GM19238 (cell line): ENCODE data around the gene CDKN2AIPNL.
"Not testable (repeated sequence)": the region's sequence is repeated elsewhere in the genome, so short reads cannot be mapped to it uniquely, and the experiment has no call there.

Experiments used
- DNase-seq: peaks from one replicate; pipeline ENCODE4 v3.0.0; 2011; ENCODE audit warnings: low spot score; ENCODE audit not compliant: insufficient read length

Gene CDKN2AIPNL

GRCh38 chr5:134403951-134404350 is 7.7 kb downstream of the CDKN2AIPNL start:
- no peak for DNase-seq

DNA sequence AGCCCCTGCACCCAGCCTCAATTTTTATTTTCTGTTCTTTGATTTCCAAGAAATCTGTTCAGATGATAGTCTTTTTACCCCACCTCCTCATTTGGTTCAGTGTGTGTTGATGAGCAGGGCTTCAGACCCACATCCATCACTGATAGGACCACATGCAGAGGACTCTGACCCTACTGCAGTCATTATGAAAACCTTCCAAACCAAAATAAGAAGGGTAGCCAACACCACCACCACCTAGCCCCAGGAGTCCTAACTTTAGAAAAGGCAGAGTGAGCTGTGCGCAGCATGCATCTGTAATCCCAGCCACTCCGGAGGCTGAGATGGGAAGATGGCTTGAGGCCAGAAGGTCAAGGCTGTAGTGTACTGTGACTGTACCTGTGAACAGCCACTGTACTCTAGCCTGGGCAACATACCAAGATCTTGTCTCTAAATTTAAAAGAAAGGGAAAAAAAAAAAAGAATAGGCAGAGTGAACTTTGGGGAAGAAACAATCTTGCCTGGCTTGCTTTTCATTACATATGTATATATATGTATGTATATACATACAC is 13.0 kb downstream of the CDKN2AIPNL start:
- DNase-seq = no peak

GRCh38 chr5:134397196-134397595 is 14.5 kb downstream of the CDKN2AIPNL start:
- DNase-seq = no peak

DNA sequence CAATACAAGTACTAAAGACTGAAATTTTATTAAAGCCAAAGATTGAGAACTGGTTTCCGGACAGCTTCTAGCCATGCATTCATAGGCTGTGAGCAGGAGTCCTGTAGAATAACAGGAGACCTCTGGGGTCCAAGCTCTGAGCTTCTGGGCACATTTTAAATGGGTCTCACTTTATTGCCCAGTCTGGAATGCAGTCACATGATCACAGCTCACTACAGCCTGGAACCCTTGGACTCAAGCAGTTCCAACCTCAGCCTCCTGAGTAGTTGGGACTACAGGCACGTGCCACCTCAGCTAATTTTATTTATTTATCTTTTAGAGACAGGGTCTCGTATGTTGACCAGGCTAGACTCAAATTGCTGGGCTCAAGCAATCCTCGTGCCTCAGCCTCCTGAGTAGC is 15.4 kb downstream of the CDKN2AIPNL start:
- DNase-seq = no peak

- no peak for DNase-seq
Measured at GRCh38 chr5:134394932-134395331, 16.7 kb downstream of the CDKN2AIPNL start.

DNA sequence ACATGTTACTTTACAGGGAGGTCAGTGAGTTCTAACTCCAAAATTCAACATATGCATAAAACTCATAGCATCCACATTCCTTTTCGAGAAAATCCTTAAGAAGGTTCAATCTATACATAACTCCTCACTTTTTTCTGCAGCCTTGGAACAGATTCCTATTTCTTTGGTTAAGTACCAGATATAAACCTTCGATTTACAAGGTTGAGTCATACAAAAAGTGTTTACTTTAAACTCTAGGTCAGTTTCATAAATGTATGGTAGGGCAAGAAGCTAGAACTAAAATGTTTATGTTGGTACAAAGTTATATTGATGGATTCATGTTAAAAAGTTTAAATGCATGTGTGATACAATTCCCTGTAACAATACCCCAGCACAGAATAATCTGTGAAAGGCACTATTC is 19.4 kb downstream of the CDKN2AIPNL start:
- DNase-seq = no peak

DNA sequence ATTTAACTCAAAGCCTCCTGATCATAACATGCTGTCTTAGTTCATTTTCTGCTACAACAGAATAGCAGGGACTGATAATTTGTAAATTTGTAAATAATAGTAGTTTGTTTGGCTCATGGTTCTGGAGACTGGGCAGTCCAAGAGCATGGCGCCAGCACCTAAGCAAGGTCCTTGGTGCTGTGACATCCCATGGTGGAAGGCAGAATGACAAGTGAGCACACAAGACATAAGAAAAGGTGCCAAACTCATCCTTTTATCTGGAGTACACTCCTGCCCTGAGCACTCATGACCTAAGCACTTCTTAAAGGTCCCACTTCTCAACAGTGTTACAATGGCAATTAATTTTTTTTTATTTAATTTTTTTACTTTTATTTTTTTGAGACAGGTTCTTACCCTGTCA is 24.2 kb downstream of the CDKN2AIPNL start:
- DNase-seq = no peak

DNA sequence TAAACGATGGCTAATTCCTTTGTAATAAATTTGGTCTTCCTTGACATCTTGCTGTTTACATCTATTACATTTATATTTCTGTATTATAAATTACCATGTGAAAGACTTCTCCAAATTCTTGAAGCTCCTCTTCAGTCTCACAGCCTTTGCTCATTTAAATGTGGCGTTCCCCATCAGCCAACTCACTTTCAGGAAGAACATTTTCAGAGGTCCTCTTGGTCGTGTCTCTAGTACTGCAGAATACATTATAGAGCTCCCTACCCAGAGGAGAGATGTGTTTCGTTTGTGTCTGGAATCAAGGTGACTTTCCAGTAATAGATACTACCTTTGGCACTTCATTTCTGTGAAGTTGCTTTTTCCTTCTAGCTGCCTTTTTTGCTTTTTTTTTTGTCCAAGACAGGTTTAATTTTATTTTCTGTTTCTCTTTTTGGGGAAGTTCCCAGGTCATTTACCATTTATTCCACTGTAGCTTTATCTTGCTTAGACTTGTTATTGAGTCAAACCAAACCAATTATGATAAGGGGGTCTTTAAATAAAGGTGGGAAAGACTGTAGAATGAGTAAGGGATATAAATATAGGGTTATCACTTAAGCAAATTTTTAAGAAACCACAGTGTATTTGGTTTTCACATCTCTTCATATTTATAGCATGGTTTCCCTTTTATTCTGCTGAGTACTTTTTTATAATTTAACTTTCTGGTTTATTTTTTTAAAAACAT is 27.5 kb downstream of the CDKN2AIPNL start:
- DNase-seq = no peak

GRCh38 chr5:134382204-134382603 is 29.5 kb downstream of the CDKN2AIPNL start:
- not testable (repeated sequence) for DNase-seq

GRCh38 chr5:134380346-134380745 is 31.3 kb downstream of the CDKN2AIPNL start:
- DNase-seq = no peak

DNA sequence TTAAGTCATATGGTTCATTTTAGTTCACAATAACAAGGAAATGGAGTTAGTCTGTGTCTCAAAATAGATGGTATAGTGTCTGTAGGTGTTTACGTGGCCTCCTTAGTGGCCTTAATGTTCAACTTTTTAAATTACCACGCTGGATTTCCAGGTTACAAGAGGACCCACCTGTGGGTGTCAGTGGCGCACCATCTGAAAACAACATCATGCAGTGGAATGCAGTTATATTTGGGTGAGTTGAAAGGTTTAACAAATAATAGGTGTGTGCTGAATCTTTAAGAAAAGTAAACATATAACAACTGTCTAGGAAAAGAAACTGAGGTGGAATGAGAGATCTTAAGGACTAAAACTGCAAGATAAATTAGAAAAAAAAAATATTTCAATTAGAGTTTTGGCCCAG is 37.4 kb downstream of the CDKN2AIPNL start:
- no peak for DNase-seq

DNA sequence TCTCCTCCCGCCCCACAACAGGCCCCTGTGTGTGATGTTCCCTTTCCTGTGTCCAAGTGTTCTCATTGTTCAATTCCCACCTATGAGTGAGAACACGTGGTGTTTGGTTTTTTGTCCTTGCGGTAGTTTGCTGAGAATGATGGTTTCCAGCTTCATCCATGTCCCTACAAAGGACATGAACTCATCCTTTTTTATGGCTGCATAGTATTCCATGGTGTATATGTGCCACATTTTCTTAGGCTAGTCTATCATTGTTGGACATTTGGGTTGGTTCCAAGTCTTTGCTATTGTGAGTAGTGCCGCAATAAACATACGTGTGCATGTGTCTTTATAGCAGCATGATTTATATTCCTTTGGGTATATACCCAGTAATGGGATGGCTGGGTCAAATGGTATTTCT is 38.0 kb downstream of the CDKN2AIPNL start:
- DNase-seq = not testable (repeated sequence)

DNA sequence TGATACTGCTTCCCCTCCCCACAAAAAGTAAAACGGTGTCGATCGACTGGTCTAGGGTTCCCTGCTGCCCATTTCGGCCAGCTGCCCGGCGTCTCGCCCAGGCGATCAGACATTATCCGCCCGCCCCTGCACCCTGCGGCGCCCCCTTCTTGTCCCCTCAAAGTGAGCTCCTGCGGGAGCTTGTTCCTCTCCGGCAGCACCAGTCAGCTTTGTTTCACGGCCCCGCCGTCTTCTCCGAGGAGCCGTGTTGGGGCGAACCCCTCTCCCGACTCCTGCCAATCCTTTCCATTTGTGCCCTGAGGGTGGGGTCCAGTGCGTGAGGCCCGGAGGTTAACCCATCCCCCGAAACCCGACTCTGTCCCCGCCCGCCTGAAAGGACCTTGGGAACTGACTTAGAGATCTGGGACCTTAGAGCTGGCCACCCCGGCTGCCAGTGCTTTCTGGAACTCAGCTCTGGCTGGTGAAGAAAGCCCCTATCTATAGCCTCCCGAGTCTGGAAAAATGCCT is 39.8 kb downstream of the CDKN2AIPNL start:
- peak; percentile 18 for DNase-seq

DNA sequence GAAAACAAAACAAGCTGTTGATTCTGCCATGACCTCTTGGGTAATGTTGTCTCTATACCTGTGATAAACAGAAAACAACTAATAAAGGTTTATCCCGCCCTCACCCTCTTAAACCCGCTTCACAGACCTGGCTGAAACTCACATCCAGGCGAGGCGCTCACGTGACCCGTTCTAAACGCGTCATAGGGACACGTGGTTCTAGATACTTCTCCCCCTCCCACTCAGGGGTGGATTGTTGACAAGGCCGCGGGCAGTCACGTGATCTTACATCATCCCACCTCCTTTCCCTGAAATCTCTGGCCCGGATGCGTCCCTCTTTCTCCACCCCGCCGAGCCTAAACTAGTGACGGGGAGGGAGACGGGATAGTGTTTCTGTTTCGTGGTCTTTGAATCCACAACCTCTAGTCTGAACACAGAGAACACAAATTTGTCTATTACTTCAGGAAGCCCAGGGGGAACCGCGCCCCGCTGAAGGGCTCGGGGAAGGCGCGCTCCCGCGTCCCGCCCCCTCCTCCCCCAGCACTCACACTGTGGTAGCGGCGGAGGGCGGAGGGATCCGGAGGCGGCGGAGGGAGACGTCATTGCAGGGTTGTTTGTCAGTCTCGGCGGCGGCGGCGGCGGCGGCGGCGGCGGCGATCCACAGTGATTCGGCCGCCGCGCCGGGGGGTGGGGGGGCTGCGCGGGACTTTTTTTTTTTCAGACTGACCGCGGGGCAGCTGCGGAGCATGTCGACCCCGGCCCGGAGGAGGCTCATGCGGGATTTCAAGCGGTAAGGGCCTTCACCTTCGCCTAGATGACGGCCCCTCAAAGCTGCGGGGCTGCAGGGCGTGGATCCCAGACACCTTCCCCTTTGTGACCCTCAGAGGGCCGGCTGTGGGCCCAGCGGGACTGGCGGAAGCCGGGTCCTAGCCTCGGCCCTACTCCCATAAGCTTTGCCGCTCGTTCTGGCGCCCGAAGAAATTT is 40.5 kb downstream of the CDKN2AIPNL start, which contains the start of gene UBE2B:
Gene UBE2B, plus strand, starts transcription at position 699 of the 963 bp plus-strand sequence. Its CDS starts 27 bp downstream, at position 726.
- DNase-seq = peak; percentile 86

DNA sequence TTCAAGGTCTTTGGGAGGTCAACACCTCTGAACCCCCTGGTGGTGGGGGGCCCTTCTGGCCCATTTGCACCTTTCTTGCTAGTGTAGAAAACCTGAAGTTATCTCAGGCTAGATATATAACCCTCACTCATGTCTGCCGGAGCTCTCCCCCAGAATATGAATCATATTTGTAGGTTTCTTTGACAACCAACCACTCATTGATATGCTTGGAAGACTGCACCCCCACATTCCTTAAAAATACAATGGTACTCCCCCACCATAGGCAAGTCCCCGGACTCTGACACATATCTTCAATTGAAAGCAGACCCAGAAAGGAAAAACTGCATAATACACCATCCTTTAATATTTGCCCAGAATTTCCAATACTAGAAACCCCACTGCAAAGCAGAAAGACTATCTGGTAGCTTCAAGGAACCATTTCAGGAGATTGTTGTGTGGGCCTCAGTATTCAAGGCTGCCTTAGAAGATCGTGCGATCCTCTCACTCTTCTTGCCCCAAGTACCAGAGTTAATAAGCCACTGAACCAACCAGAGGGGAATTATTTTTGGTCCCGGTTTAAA is 41.3 kb downstream of the CDKN2AIPNL start:
- no peak for DNase-seq

GRCh38 chr5:134365604-134366003 is 46.1 kb downstream of the CDKN2AIPNL start:
- DNase-seq = no peak

DNA sequence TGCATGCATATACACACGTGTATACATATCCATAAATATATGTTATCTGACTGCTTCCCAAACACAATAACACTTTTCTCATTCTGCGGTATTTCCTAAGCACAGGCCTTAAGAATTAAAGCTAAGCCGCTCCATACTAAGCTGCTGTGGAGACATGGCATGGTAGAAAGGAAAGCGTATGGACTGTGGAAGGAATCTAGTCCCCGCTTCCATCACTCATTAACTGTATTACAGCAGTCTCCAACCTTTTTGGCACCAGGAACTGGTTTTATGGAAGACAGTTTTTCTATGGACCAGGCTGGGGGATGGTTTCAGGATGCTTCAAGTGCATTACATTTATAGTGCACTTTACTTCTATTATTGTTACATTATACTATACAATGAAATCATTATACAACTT is 56.0 kb downstream of the CDKN2AIPNL start:
- DNase-seq = no peak
